Choroid plexus epithelial cell (primary cell): ENCODE measurements around the gene RSAD2.
A peak's percentile ranks its signal among the peaks of the same experiment; 100 is the strongest.

ENCODE experiments used
- DNase-seq: peaks from one replicate; pipeline ENCODE4 v3.0.0-alpha.2; 2010; ENCODE audit warnings: low read depth
- H3K4me3 ChIP-seq: 2 replicates; pipeline ENCODE4 v1.5.1; 2011; ENCODE audit warnings: low read depth, mild to moderate bottlenecking, control low read depth, low read length, moderate library complexity
- TF ChIP-seq, protein P1 (sequence below): conservative IDR thresholded peaks from 2 replicates; pipeline ENCODE4 v1.5.1; 2011; ENCODE audit warnings: low read depth, mild to moderate bottlenecking, control low read depth, inconsistent platforms, low read length, moderate library complexity

RSAD2 gene, protein sequence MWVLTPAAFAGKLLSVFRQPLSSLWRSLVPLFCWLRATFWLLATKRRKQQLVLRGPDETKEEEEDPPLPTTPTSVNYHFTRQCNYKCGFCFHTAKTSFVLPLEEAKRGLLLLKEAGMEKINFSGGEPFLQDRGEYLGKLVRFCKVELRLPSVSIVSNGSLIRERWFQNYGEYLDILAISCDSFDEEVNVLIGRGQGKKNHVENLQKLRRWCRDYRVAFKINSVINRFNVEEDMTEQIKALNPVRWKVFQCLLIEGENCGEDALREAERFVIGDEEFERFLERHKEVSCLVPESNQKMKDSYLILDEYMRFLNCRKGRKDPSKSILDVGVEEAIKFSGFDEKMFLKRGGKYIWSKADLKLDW

DNA sequence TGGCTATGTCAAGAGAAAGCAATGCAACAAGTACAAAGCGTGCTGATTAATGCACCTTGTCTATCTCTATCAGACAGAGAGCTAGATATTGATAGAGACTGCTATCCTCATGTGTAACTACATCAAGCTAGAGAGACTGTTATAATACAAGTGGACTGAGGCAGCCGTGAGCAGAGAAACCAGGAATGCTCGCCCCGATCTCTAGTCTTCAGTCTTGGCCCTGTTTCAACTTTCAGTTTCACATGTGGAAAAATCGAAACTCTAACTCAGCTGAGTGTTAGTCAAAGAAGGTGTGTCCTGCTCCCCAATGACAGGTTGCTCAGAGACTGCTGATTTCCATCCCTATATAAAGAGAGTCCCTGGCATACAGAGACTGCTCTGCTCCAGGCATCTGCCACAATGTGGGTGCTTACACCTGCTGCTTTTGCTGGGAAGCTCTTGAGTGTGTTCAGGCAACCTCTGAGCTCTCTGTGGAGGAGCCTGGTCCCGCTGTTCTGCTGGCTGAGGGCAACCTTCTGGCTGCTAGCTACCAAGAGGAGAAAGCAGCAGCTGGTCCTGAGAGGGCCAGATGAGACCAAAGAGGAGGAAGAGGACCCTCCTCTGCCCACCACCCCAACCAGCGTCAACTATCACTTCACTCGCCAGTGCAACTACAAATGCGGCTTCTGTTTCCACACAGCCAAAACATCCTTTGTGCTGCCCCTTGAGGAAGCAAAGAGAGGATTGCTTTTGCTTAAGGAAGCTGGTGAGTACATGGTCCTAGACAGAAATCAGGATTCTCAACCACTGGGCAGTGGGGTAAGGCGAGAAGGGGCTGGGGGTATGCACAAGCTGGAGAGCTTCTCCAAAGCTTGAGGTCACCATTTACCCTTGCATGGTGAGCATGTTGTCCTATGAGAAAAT is at the start of gene RSAD2:
Gene RSAD2, plus strand, starts transcription at position 376 of the 903 bp plus-strand sequence. Its CDS starts 24 bp downstream, at position 400.
- TF ChIP-seq, protein P1, sequence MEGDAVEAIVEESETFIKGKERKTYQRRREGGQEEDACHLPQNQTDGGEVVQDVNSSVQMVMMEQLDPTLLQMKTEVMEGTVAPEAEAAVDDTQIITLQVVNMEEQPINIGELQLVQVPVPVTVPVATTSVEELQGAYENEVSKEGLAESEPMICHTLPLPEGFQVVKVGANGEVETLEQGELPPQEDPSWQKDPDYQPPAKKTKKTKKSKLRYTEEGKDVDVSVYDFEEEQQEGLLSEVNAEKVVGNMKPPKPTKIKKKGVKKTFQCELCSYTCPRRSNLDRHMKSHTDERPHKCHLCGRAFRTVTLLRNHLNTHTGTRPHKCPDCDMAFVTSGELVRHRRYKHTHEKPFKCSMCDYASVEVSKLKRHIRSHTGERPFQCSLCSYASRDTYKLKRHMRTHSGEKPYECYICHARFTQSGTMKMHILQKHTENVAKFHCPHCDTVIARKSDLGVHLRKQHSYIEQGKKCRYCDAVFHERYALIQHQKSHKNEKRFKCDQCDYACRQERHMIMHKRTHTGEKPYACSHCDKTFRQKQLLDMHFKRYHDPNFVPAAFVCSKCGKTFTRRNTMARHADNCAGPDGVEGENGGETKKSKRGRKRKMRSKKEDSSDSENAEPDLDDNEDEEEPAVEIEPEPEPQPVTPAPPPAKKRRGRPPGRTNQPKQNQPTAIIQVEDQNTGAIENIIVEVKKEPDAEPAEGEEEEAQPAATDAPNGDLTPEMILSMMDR = peak; percentile 2

DNA sequence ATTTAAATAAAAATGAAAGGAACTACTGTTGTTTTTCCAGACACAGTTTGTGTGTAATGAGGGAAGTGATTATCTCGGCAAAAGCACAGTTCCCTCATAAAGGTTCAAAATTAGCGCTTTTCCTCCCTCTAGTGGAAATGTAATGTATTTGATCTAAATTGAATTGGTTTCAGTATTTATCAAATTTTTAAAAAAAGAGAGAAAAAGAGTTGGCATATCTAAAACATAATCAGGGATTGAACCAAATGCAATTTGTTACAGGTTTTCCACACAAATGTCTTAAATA is 49.3 kb upstream of the RSAD2 start:
- peak; percentile 79 for DNase-seq

More for the DNA sequence above, at the start of gene RSAD2:
- peak; percentile 79 for DNase-seq
- peak within 1 kb of the TSS; percentile 26 for H3K4me3 ChIP-seq

DNA sequence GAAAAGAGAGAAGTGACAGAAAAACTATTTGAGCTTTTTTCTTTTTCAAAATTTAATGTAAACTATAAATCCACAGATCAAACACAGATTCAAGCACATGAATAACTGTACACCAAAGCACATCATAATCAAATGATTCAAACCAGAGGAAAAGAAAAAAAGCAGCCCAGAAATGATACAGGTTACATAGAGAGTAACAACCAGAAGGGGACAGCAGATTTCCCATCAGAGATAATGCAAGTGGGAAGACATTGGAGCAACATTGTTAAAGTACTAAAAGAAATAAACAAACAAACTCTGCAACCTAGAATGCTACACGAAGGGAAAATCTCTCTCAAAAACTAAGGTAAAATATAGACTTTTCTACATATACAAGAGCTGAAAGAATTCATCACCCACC is 46.3 kb upstream of the RSAD2 start:
- no peak for DNase-seq
- TF ChIP-seq, protein P1 = no peak
- no peak overlapping the region for H3K4me3 ChIP-seq

More for the DNA sequence above, 49.3 kb upstream of the RSAD2 start:
- TF ChIP-seq, protein P1 = peak; percentile 57
- no peak overlapping the region for H3K4me3 ChIP-seq

DNA sequence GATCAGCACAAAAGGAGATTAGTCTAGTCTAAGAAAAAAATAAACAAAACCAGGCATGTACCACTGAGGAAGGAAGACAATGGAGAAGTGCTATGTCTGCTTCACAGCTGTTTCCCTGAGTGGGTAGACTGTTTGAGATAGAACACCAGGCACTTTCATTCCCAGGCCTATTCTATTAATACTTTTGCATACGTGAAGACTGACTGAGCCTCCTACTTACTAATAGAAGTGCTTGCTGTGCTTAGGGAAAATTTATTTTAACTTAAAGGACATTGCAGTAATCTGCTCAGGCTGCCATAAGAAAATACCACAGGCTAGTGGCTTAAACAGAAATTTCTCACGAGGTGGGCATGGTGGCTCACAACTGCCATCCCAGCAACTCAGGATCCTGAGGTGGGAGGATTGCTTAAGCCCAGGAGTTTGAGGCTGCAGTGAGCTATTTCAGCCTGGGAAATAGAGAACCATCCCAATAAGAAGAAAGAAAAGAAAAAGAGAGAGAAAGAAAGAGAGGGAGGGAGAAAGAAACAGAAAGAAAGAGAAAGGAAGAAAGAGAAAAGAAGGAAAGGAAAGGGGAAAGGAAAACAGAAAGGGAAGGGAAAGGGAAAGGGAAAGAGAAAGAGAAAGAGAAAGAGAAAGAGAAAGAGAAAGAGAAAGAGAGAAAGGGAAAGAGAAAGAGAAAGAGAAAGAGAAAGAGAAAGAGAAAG is 44.8 kb upstream of the RSAD2 start:
- no peak overlapping the region for H3K4me3 ChIP-seq
- TF ChIP-seq, protein P1 = no peak
- no peak for DNase-seq

DNA sequence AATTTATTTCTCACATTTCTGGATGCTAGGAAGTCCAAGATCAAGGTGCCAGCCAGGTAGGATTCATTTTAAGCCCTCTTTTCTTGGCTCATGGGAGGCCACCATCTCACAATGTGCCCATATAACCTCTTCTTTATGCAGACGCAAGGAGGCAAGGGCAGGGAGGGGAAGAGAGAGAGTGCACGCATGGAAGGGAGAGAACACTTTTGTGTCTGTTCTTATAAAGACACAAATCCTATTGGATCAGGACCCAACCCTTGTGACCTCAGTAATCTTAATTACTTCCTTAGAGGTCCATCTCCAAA is 44.3 kb upstream of the RSAD2 start:
- DNase-seq = no peak
- H3K4me3 ChIP-seq = no peak overlapping the region
- TF ChIP-seq, protein P1 = no peak

DNA sequence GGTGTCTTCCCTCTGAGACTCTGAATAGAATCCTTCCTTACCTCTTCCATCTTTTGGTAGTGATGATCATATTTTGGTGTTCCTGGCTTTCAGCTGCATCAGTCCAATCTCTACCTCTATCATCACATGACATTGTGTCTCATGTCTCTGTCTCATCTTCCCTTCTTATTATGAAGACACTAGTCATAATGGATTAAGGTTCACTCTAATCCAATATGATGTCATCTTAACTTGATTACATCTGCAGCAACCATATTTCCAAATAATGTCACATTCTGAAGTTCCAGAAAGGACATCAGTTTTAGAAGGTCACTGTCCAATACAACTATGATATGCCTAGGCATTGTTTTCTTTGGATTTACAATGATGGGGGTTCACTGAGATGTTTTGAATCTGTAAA is 43.4 kb upstream of the RSAD2 start:
- TF ChIP-seq, protein P1 = no peak
- no peak overlapping the region for H3K4me3 ChIP-seq
- DNase-seq = no peak
